Type B pancreatic cell (in vitro differentiated cells): ENCODE data around the gene RBM45. TPM values are rescaled to one million over a fixed set of nuclear protein-coding genes. Genes with fewer than 3 reads are reported as not detected.
"Not testable (repeated sequence)": the region's sequence is repeated elsewhere in the genome, so short reads cannot be mapped to it uniquely, and the experiment has no call there.

Experiments used
- DNase-seq: peaks from one replicate; pipeline ENCODE4 v3.0.0; 2021; ENCODE audit warnings: mixed read lengths; ENCODE audit not compliant: unreplicated experiment; ENCODE audit errors: extremely low spot score
- H3K27ac Mint-ChIP-seq: 2 replicates; pipeline ENCODE4 v1.8.0; 2021; ENCODE audit warnings: mild to moderate bottlenecking, mixed read lengths
- H3K27me3 Mint-ChIP-seq: 2 replicates; pipeline ENCODE4 v1.8.0; 2021; ENCODE audit warnings: mixed read lengths
- H3K36me3 Mint-ChIP-seq: 2 replicates; pipeline ENCODE4 v1.8.0; 2021; ENCODE audit warnings: mixed read lengths
- H3K4me1 Mint-ChIP-seq: one replicate; pipeline ENCODE4 v1.8.0; 2021; ENCODE audit warnings: mixed read lengths; ENCODE audit not compliant: unreplicated experiment
- H3K4me3 Mint-ChIP-seq: 2 replicates; pipeline ENCODE4 v1.8.0; 2021; ENCODE audit warnings: mild to moderate bottlenecking, mixed read lengths
- H3K9me3 Mint-ChIP-seq: 2 replicates; pipeline ENCODE4 v1.8.0; 2021; ENCODE audit warnings: mixed read lengths
- total RNA-seq: library from RNA; stranded (reverse); gene quantifications from 2 replicates; pipeline ENCODE4 v1.2.1, GENCODE V29; 2021; ENCODE audit warnings: low replicate concordance
- TF ChIP-seq, protein P1 (sequence below): fragments of 200-600 bp; sonication (generic); conservative IDR thresholded peaks from 2 replicates; pipeline ENCODE4 v1.5.0; 2021; ENCODE audit warnings: antibody characterized with exemption, mild to moderate bottlenecking

Gene RBM45
- total RNA-seq, 1 donor from 2014 or later: 15.1 TPM

DNA sequence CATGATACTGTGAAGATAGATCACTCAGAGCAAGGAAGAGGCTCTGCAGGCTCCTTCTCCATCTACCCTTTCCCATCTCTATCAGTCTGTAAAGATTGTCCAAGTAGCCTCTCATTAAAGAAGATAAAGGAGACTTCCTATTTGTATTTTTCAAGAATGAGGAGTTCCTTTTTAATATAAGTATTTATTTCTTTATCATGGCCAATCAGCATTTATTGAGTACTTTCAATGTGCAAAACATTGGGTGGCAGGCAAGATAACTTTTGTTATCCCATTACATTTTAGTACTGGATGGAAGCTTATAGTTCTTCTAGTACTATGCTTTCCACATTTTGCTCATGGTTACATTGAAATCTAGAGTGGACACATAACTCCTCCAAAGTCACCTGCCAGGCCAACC, 36.1 kb upstream of the RBM45 start:
- H3K36me3 Mint-ChIP-seq: no peaks in the 10 kb centered on the region
- H3K27ac Mint-ChIP-seq: no peak overlapping the region
- peaks cover 5% of the 10 kb centered on the region for H3K9me3 Mint-ChIP-seq
- H3K27me3 Mint-ChIP-seq: peaks cover 48% of the 10 kb centered on the region
- H3K4me3 Mint-ChIP-seq: no peak overlapping the region
- peaks cover 12% of the 10 kb centered on the region for H3K4me1 Mint-ChIP-seq
- TF ChIP-seq, protein P1, sequence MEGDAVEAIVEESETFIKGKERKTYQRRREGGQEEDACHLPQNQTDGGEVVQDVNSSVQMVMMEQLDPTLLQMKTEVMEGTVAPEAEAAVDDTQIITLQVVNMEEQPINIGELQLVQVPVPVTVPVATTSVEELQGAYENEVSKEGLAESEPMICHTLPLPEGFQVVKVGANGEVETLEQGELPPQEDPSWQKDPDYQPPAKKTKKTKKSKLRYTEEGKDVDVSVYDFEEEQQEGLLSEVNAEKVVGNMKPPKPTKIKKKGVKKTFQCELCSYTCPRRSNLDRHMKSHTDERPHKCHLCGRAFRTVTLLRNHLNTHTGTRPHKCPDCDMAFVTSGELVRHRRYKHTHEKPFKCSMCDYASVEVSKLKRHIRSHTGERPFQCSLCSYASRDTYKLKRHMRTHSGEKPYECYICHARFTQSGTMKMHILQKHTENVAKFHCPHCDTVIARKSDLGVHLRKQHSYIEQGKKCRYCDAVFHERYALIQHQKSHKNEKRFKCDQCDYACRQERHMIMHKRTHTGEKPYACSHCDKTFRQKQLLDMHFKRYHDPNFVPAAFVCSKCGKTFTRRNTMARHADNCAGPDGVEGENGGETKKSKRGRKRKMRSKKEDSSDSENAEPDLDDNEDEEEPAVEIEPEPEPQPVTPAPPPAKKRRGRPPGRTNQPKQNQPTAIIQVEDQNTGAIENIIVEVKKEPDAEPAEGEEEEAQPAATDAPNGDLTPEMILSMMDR: no peak
- no peak for DNase-seq

- H3K9me3 Mint-ChIP-seq, H3K4me1 Mint-ChIP-seq, H3K4me3 Mint-ChIP-seq, H3K36me3 Mint-ChIP-seq, H3K27ac Mint-ChIP-seq, DNase-seq: not testable (repeated sequence)
- peaks cover 23% of the 10 kb centered on the region for H3K27me3 Mint-ChIP-seq
Observed at GRCh38 chr2:178079279-178079678, 33.0 kb upstream of the RBM45 start.

DNA sequence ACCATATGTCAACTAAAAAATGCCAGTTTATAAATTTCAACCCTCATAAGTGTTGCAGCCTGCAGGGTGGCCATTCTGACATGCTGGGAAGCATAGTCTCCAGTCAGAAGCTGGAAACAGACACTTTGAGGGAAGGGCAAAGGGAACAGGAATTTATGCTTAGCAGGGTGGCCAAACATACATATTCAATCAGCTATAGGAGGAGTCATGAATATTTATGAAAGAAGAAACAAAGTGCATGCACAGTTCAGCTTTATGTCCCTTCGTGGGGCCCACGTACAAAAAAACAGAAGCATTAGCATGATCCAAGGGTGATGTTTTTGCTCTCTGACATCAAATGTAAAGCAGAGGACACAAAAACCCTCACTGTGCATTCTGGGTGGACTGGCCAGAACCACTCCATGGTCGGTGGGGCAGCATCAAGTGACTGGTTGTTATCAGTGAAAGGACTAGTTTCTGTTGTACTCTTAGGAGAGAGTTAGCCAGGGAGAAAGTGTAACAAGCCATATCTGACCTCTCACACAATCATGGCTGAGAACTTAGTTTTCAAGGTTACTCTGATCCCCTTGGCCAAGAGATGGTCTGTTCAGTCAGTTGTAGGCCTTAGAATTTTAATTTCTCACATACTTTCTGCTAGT, 29.7 kb upstream of the RBM45 start:
- Mint-ChIP-seq H3K27ac (no peak overlapping the region), H3K9me3 (no peaks in the 10 kb centered on the region), H3K27me3 (peaks cover 12% of the 10 kb centered on the region), H3K4me3 (no peak overlapping the region), H3K4me1 (no peaks in the 10 kb centered on the region), H3K36me3 (no peaks in the 10 kb centered on the region)
- TF ChIP-seq, protein P1: no peak
- no peak for DNase-seq

GRCh38 chr2:178084273-178084672, 28.0 kb upstream of the RBM45 start:
- DNase-seq: no peak
- TF ChIP-seq, protein P1: no peak
- H3K4me3 Mint-ChIP-seq: no peak overlapping the region

DNA sequence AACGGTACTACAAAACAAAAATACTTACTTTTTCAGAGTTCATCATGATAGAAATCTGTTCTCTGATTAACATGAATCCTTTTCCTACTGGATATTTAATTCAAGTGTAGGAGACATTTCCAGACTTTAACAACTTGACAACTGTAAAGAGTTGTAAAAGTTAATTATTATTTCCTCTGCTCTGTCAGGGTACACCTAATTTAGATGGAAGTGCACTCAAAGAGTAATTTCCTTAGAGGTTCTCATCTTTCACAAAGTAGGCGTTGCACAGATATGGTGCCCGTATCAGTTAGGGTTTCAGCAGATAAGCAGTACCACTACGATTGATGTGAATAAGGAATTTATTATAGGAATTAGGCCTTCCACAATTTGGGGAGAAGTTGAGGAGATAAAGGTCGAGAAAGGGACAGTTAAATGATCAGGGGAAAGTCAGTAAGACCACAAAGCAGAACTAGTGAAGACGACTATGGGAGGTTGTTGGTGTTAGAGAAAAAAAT, 23.4 kb upstream of the RBM45 start:
- Mint-ChIP-seq H3K9me3 (no peaks in the 10 kb centered on the region), H3K4me1 (no peaks in the 10 kb centered on the region)

More at GRCh38 chr2:178084273-178084672, 28.0 kb upstream of the RBM45 start:
- H3K9me3 Mint-ChIP-seq: no peaks in the 10 kb centered on the region
- no peaks in the 10 kb centered on the region for H3K36me3 Mint-ChIP-seq
- H3K4me1 Mint-ChIP-seq: no peaks in the 10 kb centered on the region
- H3K27ac Mint-ChIP-seq: no peak overlapping the region
- peaks cover 7% of the 10 kb centered on the region for H3K27me3 Mint-ChIP-seq

DNA sequence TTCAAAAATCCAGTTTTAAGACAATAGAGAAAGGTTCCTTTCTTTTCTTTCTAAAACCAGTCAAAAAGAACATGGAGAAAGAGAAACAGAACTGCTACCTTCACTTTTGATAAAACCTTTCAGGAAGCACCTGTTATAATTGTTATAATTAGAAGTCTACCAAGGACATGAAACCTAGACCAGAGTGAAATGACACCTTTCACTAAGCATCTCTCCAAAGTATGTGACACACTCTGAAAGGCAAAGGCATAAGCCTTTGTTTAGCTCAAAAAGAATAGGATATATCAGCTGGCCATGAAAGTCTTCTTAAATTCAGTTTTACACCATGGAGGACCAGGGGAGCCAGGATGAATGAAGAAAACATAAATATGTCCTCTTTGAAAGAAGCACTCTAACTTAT, 18.8 kb upstream of the RBM45 start:
- no peak overlapping the region for H3K4me3 Mint-ChIP-seq
- H3K36me3 Mint-ChIP-seq: no peaks in the 10 kb centered on the region
- no peaks in the 10 kb centered on the region for H3K9me3 Mint-ChIP-seq
- DNase-seq: no peak
- TF ChIP-seq, protein P1: no peak
- no peaks in the 10 kb centered on the region for H3K27me3 Mint-ChIP-seq
- no peaks in the 10 kb centered on the region for H3K4me1 Mint-ChIP-seq
- H3K27ac Mint-ChIP-seq: no peak overlapping the region

More for the DNA sequence above, 23.4 kb upstream of the RBM45 start:
- Mint-ChIP-seq H3K27me3 (peaks cover 3% of the 10 kb centered on the region), H3K36me3 (no peaks in the 10 kb centered on the region), H3K4me3 (no peak overlapping the region), H3K27ac (no peak overlapping the region)
- TF ChIP-seq, protein P1: no peak
- DNase-seq: no peak
